Ovary (tissue), 3 donors: ENCODE results near the gene MAD1L1.
"Not testable (repeated sequence)": the region's sequence is repeated elsewhere in the genome, so short reads cannot be mapped to it uniquely, and the experiment has no call there.

Experiments
- CTCF ChIP-seq, 3 donors: fragments of 450-650 bp in 2 of 3; fragments of 200-600 bp in 1 of 3; IDR thresholded peaks; one replicate each; pipeline versions ENCODE4 v1.5.1 to v1.8.0; 2016 to 2022; ENCODE audit warnings: antibody characterized with exemption in 3 of 3, mild to moderate bottlenecking in 1 of 3
- POLR2A ChIP-seq: fragments of 450-650 bp; IDR thresholded peaks from one replicate; pipeline ENCODE4 v1.6.1; 2017; ENCODE audit warnings: antibody characterized with exemption, mild to moderate bottlenecking, moderate library complexity
- donor health status: DM: no; HTN: no; CAD: no.

GRCh38 chr7:1827521-1827981, 405.2 kb downstream of the MAD1L1 start:
- TF ChIP-seq CTCF (IDR thresholded peaks at IDR 0.05); POLR2A: not testable (repeated sequence)
